ENCODE measurements around the gene SPATA22. TPM values are rescaled to one million over a fixed set of nuclear protein-coding genes. Genes with fewer than 3 reads are reported as not detected.

Gene SPATA22
- total RNA-seq, 1 donor from 2014 or later, result not detected

GRCh38 chr17:3497101-3497500 is 25.5 kb upstream of the SPATA22 start:
- H3K27me3 ChIP-seq (ENCODE audit: insufficient read depth, low read length), result no peaks in the 10 kb centered on the region
- H3K9me3 Mint-ChIP-seq (ENCODE audit: unreplicated experiment), result peaks cover 7% of the 10 kb centered on the region
- no peak overlapping the region for H3K4me3 ChIP-seq (ENCODE audit: insufficient read depth, low read depth, low read length)
- H4K20me1 ChIP-seq (ENCODE audit: insufficient read depth, low read length), result no peaks in the 10 kb centered on the region
- TF ChIP-seq CTCF (IDR thresholded peaks at IDR 0.05; ENCODE audit: insufficient read depth, low read depth, low read length), result no peak
- no peak for TF ChIP-seq EZH2 (IDR thresholded peaks at IDR 0.05; ENCODE audit: insufficient read depth, low read length)
- H3K4me3 Mint-ChIP-seq (ENCODE audit: unreplicated experiment), result no peak overlapping the region
- H3K27me3 Mint-ChIP-seq (ENCODE audit: low read depth, unreplicated experiment), result peaks cover 4% of the 10 kb centered on the region
- H3K36me3 Mint-ChIP-seq (ENCODE audit: low read depth, unreplicated experiment), result no peaks in the 10 kb centered on the region
- H3K4me1 ChIP-seq (ENCODE audit: insufficient read depth, low read length), result no peaks in the 10 kb centered on the region
- no peak overlapping the region for H2AFZ ChIP-seq (ENCODE audit: low read depth, low read length)
- no peak for FAIRE-seq
- H3K9me3 ChIP-seq (ENCODE audit: insufficient read depth, low read depth, low read length), result no peaks in the 10 kb centered on the region
- DNase-seq (ENCODE audit: low read depth), result no peak
- no peaks in the 10 kb centered on the region for H3K36me3 ChIP-seq (ENCODE audit: insufficient read depth, low read length)
- H3K4me2 ChIP-seq (ENCODE audit: low read length), result no peak overlapping the region
- H3K79me2 ChIP-seq (ENCODE audit: insufficient read depth, low read length), result no peaks in the 10 kb centered on the region
- no peak overlapping the region for H3K27ac ChIP-seq (ENCODE audit: low read depth, low read length)
- no peak overlapping the region for H3K27ac Mint-ChIP-seq (ENCODE audit: unreplicated experiment)
- no peaks in the 10 kb centered on the region for H3K4me1 Mint-ChIP-seq (ENCODE audit: low read depth, unreplicated experiment)
- H3K9ac ChIP-seq (ENCODE audit: low read length), result no peak overlapping the region

- H3K4me1 Mint-ChIP-seq (ENCODE audit: low read depth, unreplicated experiment), result no peaks in the 10 kb centered on the region
- H3K4me3 Mint-ChIP-seq (ENCODE audit: unreplicated experiment), result no peak overlapping the region
- Histone ChIP-seq H3K4me2 (ENCODE audit: low read length) (no peak overlapping the region), H4K20me1 (ENCODE audit: insufficient read depth, low read length) (no peaks in the 10 kb centered on the region), H3K4me1 (ENCODE audit: insufficient read depth, low read length) (no peaks in the 10 kb centered on the region), H3K9ac (ENCODE audit: low read length) (no peak overlapping the region), H3K4me3 (ENCODE audit: insufficient read depth, low read depth, low read length) (no peak overlapping the region), H3K27ac (ENCODE audit: low read depth, low read length) (no peak overlapping the region), H3K36me3 (ENCODE audit: insufficient read depth, low read length) (no peaks in the 10 kb centered on the region), H2AFZ (ENCODE audit: low read depth, low read length) (no peak overlapping the region), H3K27me3 (ENCODE audit: insufficient read depth, low read length) (no peaks in the 10 kb centered on the region), H3K79me2 (ENCODE audit: insufficient read depth, low read length) (no peaks in the 10 kb centered on the region), H3K9me3 (ENCODE audit: insufficient read depth, low read depth, low read length) (no peaks in the 10 kb centered on the region)
- no peaks in the 10 kb centered on the region for H3K36me3 Mint-ChIP-seq (ENCODE audit: low read depth, unreplicated experiment)
- no peak for DNase-seq (ENCODE audit: low read depth)
- no peak overlapping the region for H3K27ac Mint-ChIP-seq (ENCODE audit: unreplicated experiment)
- FAIRE-seq, result no peak
- H3K9me3 Mint-ChIP-seq (ENCODE audit: unreplicated experiment), result no peaks in the 10 kb centered on the region
- peaks cover 3% of the 10 kb centered on the region for H3K27me3 Mint-ChIP-seq (ENCODE audit: low read depth, unreplicated experiment)
- TF ChIP-seq CTCF (IDR thresholded peaks at IDR 0.05; ENCODE audit: insufficient read depth, low read depth, low read length) (no peak), EZH2 (IDR thresholded peaks at IDR 0.05; ENCODE audit: insufficient read depth, low read length) (no peak)
Observed at GRCh38 chr17:3485481-3486068, 14.0 kb upstream of the SPATA22 start.

- Mint-ChIP-seq H3K4me3 (ENCODE audit: unreplicated experiment) (no peak overlapping the region), H3K4me1 (ENCODE audit: low read depth, unreplicated experiment) (no peaks in the 10 kb centered on the region)
Observed at GRCh38 chr17:3482852-3483251, 11.2 kb upstream of the SPATA22 start.

More at GRCh38 chr17:3482852-3483251, 11.2 kb upstream of the SPATA22 start:
- no peak overlapping the region for H3K27ac Mint-ChIP-seq (ENCODE audit: unreplicated experiment)
- no peaks in the 10 kb centered on the region for H3K9me3 Mint-ChIP-seq (ENCODE audit: unreplicated experiment)
- no peaks in the 10 kb centered on the region for H4K20me1 ChIP-seq (ENCODE audit: insufficient read depth, low read length)
- H3K79me2 ChIP-seq (ENCODE audit: insufficient read depth, low read length), result no peaks in the 10 kb centered on the region
- FAIRE-seq (no peak), DNase-seq (ENCODE audit: low read depth) (no peak)
- H3K4me3 ChIP-seq (ENCODE audit: insufficient read depth, low read depth, low read length), result no peak overlapping the region
- H3K36me3 Mint-ChIP-seq (ENCODE audit: low read depth, unreplicated experiment), result no peaks in the 10 kb centered on the region
- no peak overlapping the region for H3K9ac ChIP-seq (ENCODE audit: low read length)
- H3K27me3 Mint-ChIP-seq (ENCODE audit: low read depth, unreplicated experiment), result peaks cover 8% of the 10 kb centered on the region
- no peaks in the 10 kb centered on the region for H3K36me3 ChIP-seq (ENCODE audit: insufficient read depth, low read length)
- no peak overlapping the region for H3K4me2 ChIP-seq (ENCODE audit: low read length)
- no peaks in the 10 kb centered on the region for H3K27me3 ChIP-seq (ENCODE audit: insufficient read depth, low read length)
- no peak for TF ChIP-seq EZH2 (IDR thresholded peaks at IDR 0.05; ENCODE audit: insufficient read depth, low read length)
- no peak for TF ChIP-seq CTCF (IDR thresholded peaks at IDR 0.05; ENCODE audit: insufficient read depth, low read depth, low read length)
- no peak overlapping the region for H3K27ac ChIP-seq (ENCODE audit: low read depth, low read length)
- H3K4me1 ChIP-seq (ENCODE audit: insufficient read depth, low read length), result no peaks in the 10 kb centered on the region
- no peaks in the 10 kb centered on the region for H3K9me3 ChIP-seq (ENCODE audit: insufficient read depth, low read depth, low read length)
- no peak overlapping the region for H2AFZ ChIP-seq (ENCODE audit: low read depth, low read length)

Measured in astrocyte (in vitro differentiated cells and primary cell).